ENCODE data around the gene NIT1.

NIT1 gene

GRCh38 chr1:161160671-161161145, 42.8 kb downstream of the NIT1 start:
- peaks cover 23% of the 10 kb centered on the region for H3K79me2 ChIP-seq (ENCODE audit: low read length)
- no peaks in the 10 kb centered on the region for H3K9me2 ChIP-seq (replicated peaks; ENCODE audit: insufficient read depth, low read length)
- peaks cover 27% of the 10 kb centered on the region for H3K4me1 ChIP-seq (ENCODE audit: low read length)
- no peak overlapping the region for H3K27ac ChIP-seq (ENCODE audit: low read length)
- no peaks in the 10 kb centered on the region for H3K27me3 ChIP-seq (replicated peaks; ENCODE audit: insufficient read depth, low read length)
- H4K20me1 ChIP-seq (ENCODE audit: insufficient read depth, low read length): no peaks in the 10 kb centered on the region
- H3K9me3 ChIP-seq (replicated peaks; ENCODE audit: insufficient read depth, low read length): no peaks in the 10 kb centered on the region
- H3K4me3 ChIP-seq (ENCODE audit: low read length): no peak overlapping the region
- TF ChIP-seq EZH2phosphoT487 (IDR thresholded peaks at IDR 0.05; ENCODE audit: low read length) (no peak), EZH2 (optimal IDR thresholded peaks at IDR 0.05; ENCODE audit: low read depth, low read length) (no peak), CTCF (IDR thresholded peaks at IDR 0.05; ENCODE audit: low read length) (no peak)
- no peak overlapping the region for H3K9ac ChIP-seq (ENCODE audit: low read length)
- DNase-seq: no peak
- peaks cover 5% of the 10 kb centered on the region; the same call in 1 of the 2 replicates for H3K36me3 ChIP-seq (replicated peaks; ENCODE audit: insufficient read depth, low read length)
- H3F3A ChIP-seq (ENCODE audit: insufficient read depth, low read length): peaks cover 22% of the 10 kb centered on the region
- H3K4me2 ChIP-seq (ENCODE audit: low read depth, low read length): no peak overlapping the region
- H2AFZ ChIP-seq (ENCODE audit: low read length): no peak overlapping the region

GRCh38 chr1:161161652-161162051, 43.7 kb downstream of the NIT1 start:
- Histone ChIP-seq H3K36me3 (replicated peaks; ENCODE audit: insufficient read depth, low read length) (peaks cover 5% of the 10 kb centered on the region; the same call in 1 of the 2 replicates), H4K20me1 (ENCODE audit: insufficient read depth, low read length) (no peaks in the 10 kb centered on the region), H3K9me3 (replicated peaks; ENCODE audit: insufficient read depth, low read length) (no peaks in the 10 kb centered on the region), H3K4me3 (ENCODE audit: low read length) (no peak overlapping the region), H3K4me1 (ENCODE audit: low read length) (peaks cover 27% of the 10 kb centered on the region), H3K9ac (ENCODE audit: low read length) (no peak overlapping the region), H3K4me2 (ENCODE audit: low read depth, low read length) (no peak overlapping the region), H3K27ac (ENCODE audit: low read length) (no peak overlapping the region), H3K27me3 (replicated peaks; ENCODE audit: insufficient read depth, low read length) (no peaks in the 10 kb centered on the region), H3F3A (ENCODE audit: insufficient read depth, low read length) (peaks cover 29% of the 10 kb centered on the region), H3K79me2 (ENCODE audit: low read length) (peaks cover 20% of the 10 kb centered on the region), H2AFZ (ENCODE audit: low read length) (no peak overlapping the region), H3K9me2 (replicated peaks; ENCODE audit: insufficient read depth, low read length) (no peaks in the 10 kb centered on the region)
- no peak for DNase-seq
- TF ChIP-seq EZH2 (optimal IDR thresholded peaks at IDR 0.05; ENCODE audit: low read depth, low read length) (no peak), CTCF (IDR thresholded peaks at IDR 0.05; ENCODE audit: low read length) (no peak), EZH2phosphoT487 (IDR thresholded peaks at IDR 0.05; ENCODE audit: low read length) (no peak)

- Histone ChIP-seq H3K36me3 (replicated peaks; ENCODE audit: insufficient read depth, low read length) (peaks cover 5% of the 10 kb centered on the region; the same call in 1 of the 2 replicates), H2AFZ (ENCODE audit: low read length) (no peak overlapping the region), H3K9ac (ENCODE audit: low read length) (no peak overlapping the region), H3K4me1 (ENCODE audit: low read length) (peaks cover 28% of the 10 kb centered on the region), H3K9me2 (replicated peaks; ENCODE audit: insufficient read depth, low read length) (no peaks in the 10 kb centered on the region), H3K27ac (ENCODE audit: low read length) (no peak overlapping the region), H3F3A (ENCODE audit: insufficient read depth, low read length) (peaks cover 30% of the 10 kb centered on the region), H3K4me3 (ENCODE audit: low read length) (no peak overlapping the region), H3K79me2 (ENCODE audit: low read length) (peaks cover 24% of the 10 kb centered on the region), H3K9me3 (replicated peaks; ENCODE audit: insufficient read depth, low read length) (no peaks in the 10 kb centered on the region), H4K20me1 (ENCODE audit: insufficient read depth, low read length) (no peaks in the 10 kb centered on the region), H3K27me3 (replicated peaks; ENCODE audit: insufficient read depth, low read length) (no peaks in the 10 kb centered on the region), H3K4me2 (ENCODE audit: low read depth, low read length) (no peak overlapping the region)
- no peak for DNase-seq
- TF ChIP-seq CTCF (IDR thresholded peaks at IDR 0.05; ENCODE audit: low read length): no peak
- TF ChIP-seq EZH2 (optimal IDR thresholded peaks at IDR 0.05; ENCODE audit: low read depth, low read length): no peak
- TF ChIP-seq EZH2phosphoT487 (IDR thresholded peaks at IDR 0.05; ENCODE audit: low read length): no peak
Observed at GRCh38 chr1:161162052-161162451, 44.1 kb downstream of the NIT1 start.

Data from MM.1S (cell line).